Natural killer cell (primary cell): ENCODE data around the gene MRPL36. TPM values are rescaled to one million over a fixed set of nuclear protein-coding genes. Genes with fewer than 3 reads are reported as not detected.

Source experiments
- ATAC-seq, 3 donors: fragments of 150-1000 bp in 2 of 3; fragments of 200-7000 bp in 1 of 3; cut with Tn5 transposase; 1 replicate in 1 of 3; 2 replicates in 2 of 3; pipeline ENCODE4 v1.10.0; 2021; ENCODE audit warnings: mild to moderate bottlenecking in 2 of 3, moderate library complexity in 2 of 3
- DNase-seq, 2 donors: peaks; one replicate each; pipeline versions ENCODE4 v3.0.0 to v3.0.0-alpha.2; 2013 to 2021; ENCODE audit warnings: mixed read lengths in 1 of 2
- H3K27ac ChIP-seq: one replicate; pipeline ENCODE4 v1.5.1; 2013; ENCODE audit warnings: mild to moderate bottlenecking, low read length
- H3K27me3 ChIP-seq: one replicate; pipeline ENCODE4 v1.6.1; 2013; ENCODE audit warnings: low read length; ENCODE audit not compliant: control insufficient read depth, insufficient read depth
- H3K36me3 ChIP-seq: one replicate; pipeline ENCODE4 v1.6.1; 2013; ENCODE audit warnings: low read length; ENCODE audit not compliant: control insufficient read depth, insufficient read depth
- H3K4me1 ChIP-seq: one replicate; pipeline ENCODE4 v1.6.1; 2013; ENCODE audit warnings: low read length; ENCODE audit not compliant: control insufficient read depth, insufficient read depth
- H3K4me3 ChIP-seq: one replicate; pipeline ENCODE4 v1.5.1; 2013; ENCODE audit warnings: low read length
- H3K9me3 ChIP-seq: one replicate; pipeline ENCODE4 v1.6.1; 2013; ENCODE audit warnings: low read length; ENCODE audit not compliant: control insufficient read depth, insufficient read depth
- H3K27ac Mint-ChIP-seq, 2 donors: one replicate each; pipeline ENCODE4 v1.8.0; 2022; ENCODE audit warnings: mild to moderate bottlenecking in 2 of 2, mixed read lengths in 2 of 2, moderate library complexity in 1 of 2
- H3K27me3 Mint-ChIP-seq, 2 donors: one replicate each; pipeline ENCODE4 v1.8.0; 2022; ENCODE audit warnings: low read depth in 2 of 2, mixed read lengths in 2 of 2
- H3K36me3 Mint-ChIP-seq: one replicate; pipeline ENCODE4 v1.8.0; 2022; ENCODE audit warnings: mixed read lengths
- H3K4me1 Mint-ChIP-seq, 2 donors: one replicate each; pipeline ENCODE4 v1.8.0; 2022; ENCODE audit warnings: mixed read lengths in 2 of 2
- H3K4me3 Mint-ChIP-seq: one replicate; pipeline ENCODE4 v1.8.0; 2022; ENCODE audit warnings: mild to moderate bottlenecking, moderate library complexity, mixed read lengths
- H3K9me3 Mint-ChIP-seq, 2 donors: one replicate each; pipeline ENCODE4 v1.8.0; 2022; ENCODE audit warnings: mixed read lengths in 2 of 2
- CTCF ChIP-seq: fragments of 200-600 bp; IDR thresholded peaks from one replicate; pipeline ENCODE4 v1.8.0; 2022; ENCODE audit warnings: antibody characterized with exemption
- WGBS: methylation state at CpG from one replicate; pipeline ENCODE4 v1.1.7; 2013; ENCODE audit warnings: missing lambda C conversion rate; ENCODE audit not compliant: insufficient coverage; 5-methylcytosine and 5-hydroxymethylcytosine counted together
- intact Hi-C: fragments of 100-400 bp; cut with micrococcal nuclease; formaldehyde crosslinking; loops from one replicate; pipeline ENCODE4 v1.14.2; 2022
- total RNA-seq, 4 donors: library from RNA; stranded (reverse); fragments of 120-200 nt in 1 of 4; gene quantifications; one replicate each; pipeline versions ENCODE4 v1.2.3 to v1.2.4, GENCODE V29; 2013 to 2022

MRPL36 gene
- total RNA-seq, 3 donors from 2014 or later (not counting 1 experiment from before 2014, with no cell fraction given) = 14.1 to 21.2 (median 17.1) TPM

GRCh38 chr5:1831257-1831656 is 31.6 kb upstream of the MRPL36 start:
- Histone ChIP-seq H3K27ac (no peak overlapping the region), H3K9me3 (no peaks in the 10 kb centered on the region), H3K36me3 (no peaks in the 10 kb centered on the region), H3K4me1 (peaks cover 15% of the 10 kb centered on the region), H3K4me3 (no peak overlapping the region), H3K27me3 (no peaks in the 10 kb centered on the region)
- DNase-seq (no peak), ATAC-seq (no peak)
- Mint-ChIP-seq H3K4me1 (peaks cover 13% of the 10 kb centered on the region in 2 donors), H3K36me3 (no peaks in the 10 kb centered on the region), H3K27me3 (peaks cover 4 to 11% of the 10 kb centered on the region in 2 donors), H3K4me3 (no peak overlapping the region), H3K9me3 (no peaks in the 10 kb centered on the region), H3K27ac (no peak overlapping the region)
- intact Hi-C loops = no loop called here
- 97% methylated on average over 11 of the region's 11 CpGs for WGBS
- TF ChIP-seq CTCF = no peak

GRCh38 chr5:1830571-1831228 is 31.1 kb upstream of the MRPL36 start:
- no peak for TF ChIP-seq CTCF
- H3K9me3 Mint-ChIP-seq = no peaks in the 10 kb centered on the region

GRCh38 chr5:1827886-1828397 is 28.3 kb upstream of the MRPL36 start:
- WGBS = 60% methylated on average over 35 of the region's 39 CpGs
- Histone ChIP-seq H3K27ac (no peak overlapping the region), H3K36me3 (no peaks in the 10 kb centered on the region), H3K4me3 (no peak overlapping the region), H3K27me3 (no peaks in the 10 kb centered on the region), H3K9me3 (no peaks in the 10 kb centered on the region), H3K4me1 (peaks cover 13% of the 10 kb centered on the region)
- no peaks in the 10 kb centered on the region for H3K36me3 Mint-ChIP-seq
- intact Hi-C loops = no loop called here
- H3K9me3 Mint-ChIP-seq = no peaks in the 10 kb centered on the region
- H3K4me3 Mint-ChIP-seq = no peak overlapping the region
- TF ChIP-seq CTCF = no peak
- H3K4me1 Mint-ChIP-seq = peaks cover 11% of the 10 kb centered on the region in 2 donors
- peak in 2 of 3 donors; percentile 69 to 93 for ATAC-seq
- no peak overlapping the region for H3K27ac Mint-ChIP-seq
- peak; percentile 23 to 38 for DNase-seq
- no peaks in the 10 kb centered on the region for H3K27me3 Mint-ChIP-seq

More at GRCh38 chr5:1830571-1831228, 31.1 kb upstream of the MRPL36 start:
- ATAC-seq = no peak
- H3K9me3 ChIP-seq = no peaks in the 10 kb centered on the region
- H3K4me1 ChIP-seq = peaks cover 15% of the 10 kb centered on the region
- no peaks in the 10 kb centered on the region for H3K36me3 ChIP-seq
- H3K27ac Mint-ChIP-seq = no peak overlapping the region
- H3K27me3 Mint-ChIP-seq = peaks cover 4 to 11% of the 10 kb centered on the region in 2 donors
- WGBS = 86% methylated on average over 17 of the region's 17 CpGs
- no peak overlapping the region for H3K27ac ChIP-seq
- peaks cover 13% of the 10 kb centered on the region in 2 donors for H3K4me1 Mint-ChIP-seq
- H3K4me3 ChIP-seq = no peak overlapping the region
- intact Hi-C loops = no loop called here
- no peak for DNase-seq
- H3K36me3 Mint-ChIP-seq = no peaks in the 10 kb centered on the region
- no peaks in the 10 kb centered on the region for H3K27me3 ChIP-seq
- no peak overlapping the region for H3K4me3 Mint-ChIP-seq
